D721Med (cell line): ENCODE results near the gene DCDC1.

ENCODE experiments used
- DNase-seq: peaks from one replicate; pipeline ENCODE4 v3.0.0; 2011; ENCODE audit warnings: low spot score; ENCODE audit not compliant: insufficient read length
- FAIRE-seq: peaks from 2 replicates; lab custom pipeline; 2011; peaks lifted over from hg19 to GRCh38; lab: Jason Lieb, UNC
- CTCF ChIP-seq: IDR thresholded peaks from 2 replicates; pipeline ENCODE4 v1.5.1; 2012; ENCODE audit warnings: mild to moderate bottlenecking, control low read depth; ENCODE audit not compliant: insufficient read depth; ENCODE audit errors: missing control alignments

The DCDC1 gene

GRCh38 chr11:30816959-30817880 is 552.3 kb downstream of the DCDC1 start:
- TF ChIP-seq CTCF: no peak
- FAIRE-seq (no peak), DNase-seq (no peak)

GRCh38 chr11:30815619-30816018 is 553.9 kb downstream of the DCDC1 start:
- no peak for DNase-seq
- no peak for FAIRE-seq
- TF ChIP-seq CTCF: no peak

- no peak for DNase-seq
- FAIRE-seq: no peak
- TF ChIP-seq CTCF: no peak
Observed at GRCh38 chr11:30814737-30815136, 554.8 kb downstream of the DCDC1 start.
